Measurements from ENCODE around the gene CGN. TPM values are rescaled to one million over a fixed set of nuclear protein-coding genes. Genes with fewer than 3 reads are reported as not detected.

The CGN gene
- total RNA-seq, 5 donors from 2014 or later (not counting 1 experiment from before 2014, with no cell fraction given), result 0.37 to 1.3 (median 0.59) TPM

DNA sequence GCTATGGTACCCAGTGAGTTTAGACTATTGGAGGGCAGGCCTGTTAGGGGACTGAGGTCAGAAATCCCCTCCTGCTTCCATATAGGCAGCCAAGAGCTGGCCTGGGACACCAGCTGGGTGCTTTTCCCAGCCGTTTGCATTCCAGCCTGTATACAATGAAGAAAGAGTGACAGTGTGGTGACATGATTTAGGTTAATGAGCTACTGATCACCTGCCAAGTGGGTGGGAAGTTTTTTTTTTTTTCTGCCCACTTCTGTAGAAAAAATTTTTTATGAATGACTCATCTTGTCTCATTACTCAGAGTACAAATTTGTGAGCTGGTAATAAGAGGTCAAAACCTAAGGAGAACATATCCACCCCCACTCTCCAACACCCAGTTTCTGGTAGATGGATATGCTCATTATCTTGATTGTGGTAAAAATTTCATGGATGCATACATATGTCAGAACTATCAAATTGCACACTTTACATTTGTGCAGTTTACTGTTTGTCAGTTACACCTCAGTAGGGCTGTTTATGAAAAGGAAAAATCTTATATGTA, 16.4 kb upstream of the CGN start:
- Mint-ChIP-seq H3K4me1 (peaks cover 0 to 2% (median 2%) of the 10 kb centered on the region in 3 donors), H3K27me3 (peaks cover 0 to 3% of the 10 kb centered on the region in 2 donors), H3K4me3 (no peak overlapping the region), H3K27ac (no peak overlapping the region), H3K36me3 (no peaks in the 10 kb centered on the region), H3K9me3 (no peaks in the 10 kb centered on the region)
- ChIA-PET CTCF (interaction anchor here (0.6 to 0.7 kb wide), 4 partner anchors 213 to 589 kb away, joined by 3 to 8 read pairs (median 4); no protein-coding TSS in a partner anchor), POLR2A (interaction anchor here in 1 of 2 donors (0.7 kb wide), 1 partner anchor 20 kb away, joined by 7 read pairs; no protein-coding TSS in a partner anchor)
- Histone ChIP-seq H3K27ac (ENCODE audit: low read length) (no peak overlapping the region), H3K4me3 (ENCODE audit: control insufficient read depth in 1 of 2, extremely low read depth in 1 of 2, low read length in 1 of 2) (no peak overlapping the region), H3K4me1 (ENCODE audit: control insufficient read depth in 1 of 2, extremely low read depth in 1 of 2, insufficient read depth in 2 of 2, low read length in 2 of 2) (no peaks in the 10 kb centered on the region), H3K27me3 (replicated peaks in 1 of 2; ENCODE audit: control insufficient read depth in 2 of 2, extremely low read depth in 1 of 2, insufficient read depth in 2 of 2, low read length in 1 of 2) (peaks cover 0 to 2% of the 10 kb centered on the region in 2 experiments), H3K36me3 (ENCODE audit: control insufficient read depth in 2 of 2, extremely low read depth in 1 of 2, insufficient read depth in 1 of 2, low read length in 1 of 2) (no peaks in the 10 kb centered on the region), H3K9me3 (no peaks in the 10 kb centered on the region)
- WGBS (ENCODE audit: insufficient coverage), result no CpG with 5 or more reads among the region's 1 CpG
- ATAC-seq (replicated peaks in 1 of 4), result peak in 2 of 4 experiments; percentile 31 to 38
- DNase-seq, result no peak

DNA sequence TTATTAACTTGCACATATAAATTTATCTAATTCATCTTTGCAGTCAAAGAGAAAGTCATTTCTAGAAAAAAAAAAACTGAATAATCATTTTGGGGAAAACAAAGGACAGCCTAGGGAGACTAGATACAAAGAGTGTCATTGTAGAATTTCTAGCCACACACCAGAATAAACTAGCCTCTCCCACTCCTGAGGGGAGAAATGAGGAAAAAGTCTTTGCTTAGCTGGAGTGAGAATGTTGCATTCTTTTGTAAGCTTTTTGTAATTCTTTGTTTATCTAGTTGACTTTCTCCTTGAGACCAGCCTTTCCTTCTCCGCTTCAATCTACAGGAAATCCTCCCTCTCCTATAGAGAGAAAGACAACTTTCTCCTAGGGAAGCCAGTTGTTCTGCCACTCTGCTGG, 15.9 kb upstream of the CGN start:
- Histone ChIP-seq H3K27me3 (replicated peaks in 1 of 2; ENCODE audit: control insufficient read depth in 2 of 2, extremely low read depth in 1 of 2, insufficient read depth in 2 of 2, low read length in 1 of 2) (peaks cover 0 to 2% of the 10 kb centered on the region in 2 experiments), H3K4me3 (ENCODE audit: control insufficient read depth in 1 of 2, extremely low read depth in 1 of 2, low read length in 1 of 2) (no peak overlapping the region), H3K9me3 (no peaks in the 10 kb centered on the region), H3K27ac (ENCODE audit: low read length) (no peak overlapping the region), H3K36me3 (ENCODE audit: control insufficient read depth in 2 of 2, extremely low read depth in 1 of 2, insufficient read depth in 1 of 2, low read length in 1 of 2) (no peaks in the 10 kb centered on the region), H3K4me1 (ENCODE audit: control insufficient read depth in 1 of 2, extremely low read depth in 1 of 2, insufficient read depth in 2 of 2, low read length in 2 of 2) (no peaks in the 10 kb centered on the region)
- H3K27ac Mint-ChIP-seq, result no peak overlapping the region
- DNase-seq (no peak), ATAC-seq (replicated peaks in 1 of 4) (no peak)
- peaks cover 0 to 3% of the 10 kb centered on the region in 2 donors for H3K27me3 Mint-ChIP-seq
- H3K36me3 Mint-ChIP-seq, result no peaks in the 10 kb centered on the region
- no peaks in the 10 kb centered on the region for H3K9me3 Mint-ChIP-seq
- no peak overlapping the region for H3K4me3 Mint-ChIP-seq
- no CpG with 5 or more reads among the region's 1 CpG for WGBS (ENCODE audit: insufficient coverage)
- ChIA-PET CTCF (interaction anchor here in 1 of 2 donors (0.7 kb wide), 1 partner anchor 382 kb away, joined by 5 read pairs; no protein-coding TSS in a partner anchor), POLR2A (interaction anchor here in 1 of 2 donors (0.7 kb wide), 1 partner anchor 21 kb away, joined by 7 read pairs; no protein-coding TSS in a partner anchor)
- peaks cover 0 to 2% (median 2%) of the 10 kb centered on the region in 3 donors for H3K4me1 Mint-ChIP-seq

DNA sequence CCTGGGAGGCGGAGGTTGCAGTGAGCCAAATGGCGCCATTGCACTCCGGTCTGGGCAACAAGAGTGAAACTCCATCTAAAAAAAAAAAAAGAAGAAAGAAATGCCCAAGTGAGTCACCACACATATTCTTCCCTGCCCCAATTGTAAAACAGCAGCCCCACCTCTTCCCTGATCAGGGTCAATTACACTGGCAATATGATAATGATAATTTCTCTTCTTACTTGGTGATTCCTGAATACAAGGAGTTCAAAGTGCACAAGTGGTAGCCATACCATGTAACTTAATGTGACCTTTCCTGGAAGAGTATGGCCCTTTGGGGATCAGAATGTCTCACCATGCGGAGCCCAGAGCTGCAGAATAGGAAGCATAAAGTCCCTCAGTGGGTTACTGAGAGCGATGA, 11.8 kb upstream of the CGN start:
- Mint-ChIP-seq H3K9me3 (no peaks in the 10 kb centered on the region), H3K36me3 (no peaks in the 10 kb centered on the region), H3K27ac (no peak overlapping the region), H3K4me3 (no peak overlapping the region), H3K27me3 (peaks cover 0 to 3% of the 10 kb centered on the region in 2 donors), H3K4me1 (peaks cover 0 to 2% (median 2%) of the 10 kb centered on the region in 3 donors)
- Histone ChIP-seq H3K27ac (ENCODE audit: low read length) (no peak overlapping the region), H3K4me3 (ENCODE audit: control insufficient read depth in 1 of 2, extremely low read depth in 1 of 2, low read length in 1 of 2) (no peak overlapping the region), H3K27me3 (replicated peaks in 1 of 2; ENCODE audit: control insufficient read depth in 2 of 2, extremely low read depth in 1 of 2, insufficient read depth in 2 of 2, low read length in 1 of 2) (no peaks in the 10 kb centered on the region), H3K9me3 (no peaks in the 10 kb centered on the region), H3K36me3 (ENCODE audit: control insufficient read depth in 2 of 2, extremely low read depth in 1 of 2, insufficient read depth in 1 of 2, low read length in 1 of 2) (no peaks in the 10 kb centered on the region), H3K4me1 (ENCODE audit: control insufficient read depth in 1 of 2, extremely low read depth in 1 of 2, insufficient read depth in 2 of 2, low read length in 2 of 2) (no peaks in the 10 kb centered on the region)
- no peak for ATAC-seq (replicated peaks in 1 of 4)
- WGBS (ENCODE audit: insufficient coverage), result 100% methylated on average over 1 of the region's 5 CpGs
- POLR2A ChIA-PET, result no interaction called here
- CTCF ChIA-PET, result interaction anchor here in 1 of 2 donors (0.5 kb wide), 1 partner anchor 22 kb away, joined by 4 read pairs; no protein-coding TSS in a partner anchor
- DNase-seq, result no peak

DNA sequence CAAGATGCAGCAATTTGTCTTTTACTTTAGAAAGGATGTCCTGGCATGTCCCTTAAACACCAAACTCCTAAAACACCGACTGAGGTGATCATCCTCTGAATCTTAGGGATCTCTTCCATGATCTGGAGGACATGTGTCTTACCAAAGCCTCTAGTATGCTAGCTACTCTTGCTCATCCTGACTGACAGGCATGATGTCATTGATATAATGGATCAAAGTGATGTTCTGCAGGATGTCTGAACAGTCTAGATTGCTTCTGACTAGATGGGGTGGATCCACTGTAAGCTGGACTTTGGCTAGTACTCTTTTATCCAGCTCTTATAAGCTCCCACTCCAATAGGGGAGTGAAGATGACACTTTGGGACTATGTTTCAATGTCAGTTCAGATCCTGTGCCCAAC, 11.3 kb upstream of the CGN start:
- H3K27ac Mint-ChIP-seq, result no peak overlapping the region
- H3K36me3 Mint-ChIP-seq, result no peaks in the 10 kb centered on the region
- ChIA-PET CTCF (interaction anchor here in 1 of 2 donors (0.5 to 1.1 kb wide), 2 partner anchors 23 to 27 kb away, joined by 3 to 4 read pairs; no protein-coding TSS in a partner anchor), POLR2A (no interaction called here)
- peaks cover 0 to 1% (median under 1%) of the 10 kb centered on the region in 3 donors for H3K4me1 Mint-ChIP-seq
- no CpG with 5 or more reads among the region's 1 CpG for WGBS (ENCODE audit: insufficient coverage)
- no peaks in the 10 kb centered on the region for H3K9me3 Mint-ChIP-seq
- Histone ChIP-seq H3K36me3 (ENCODE audit: control insufficient read depth in 2 of 2, extremely low read depth in 1 of 2, insufficient read depth in 1 of 2, low read length in 1 of 2) (no peaks in the 10 kb centered on the region), H3K9me3 (no peaks in the 10 kb centered on the region), H3K4me1 (ENCODE audit: control insufficient read depth in 1 of 2, extremely low read depth in 1 of 2, insufficient read depth in 2 of 2, low read length in 2 of 2) (no peaks in the 10 kb centered on the region), H3K27me3 (replicated peaks in 1 of 2; ENCODE audit: control insufficient read depth in 2 of 2, extremely low read depth in 1 of 2, insufficient read depth in 2 of 2, low read length in 1 of 2) (no peaks in the 10 kb centered on the region), H3K4me3 (ENCODE audit: control insufficient read depth in 1 of 2, extremely low read depth in 1 of 2, low read length in 1 of 2) (no peak overlapping the region), H3K27ac (ENCODE audit: low read length) (no peak overlapping the region)
- no peak overlapping the region for H3K4me3 Mint-ChIP-seq
- H3K27me3 Mint-ChIP-seq, result peaks cover 0 to 3% of the 10 kb centered on the region in 2 donors
- DNase-seq (no peak), ATAC-seq (replicated peaks in 1 of 4) (no peak)

DNA sequence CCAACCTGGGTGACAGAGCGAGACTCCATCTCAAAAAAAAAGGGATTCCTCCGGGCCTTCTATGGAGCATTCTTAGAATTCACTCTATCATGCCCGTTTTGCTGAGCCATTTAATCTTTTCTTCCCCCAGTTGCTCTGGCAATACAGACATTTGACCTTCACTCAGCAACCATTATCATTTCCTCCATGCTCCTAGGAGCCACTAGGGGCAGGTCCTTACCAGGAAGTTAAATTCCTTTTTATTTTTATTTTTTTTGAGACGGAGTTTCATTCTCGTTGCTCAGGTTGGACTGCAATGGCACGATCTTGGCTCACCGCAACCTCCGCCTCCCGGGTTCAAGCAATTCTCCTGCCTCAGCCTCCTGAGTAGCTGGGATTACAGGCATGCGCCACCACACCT, 9.7 kb upstream of the CGN start:
- Mint-ChIP-seq H3K36me3 (no peaks in the 10 kb centered on the region), H3K4me1 (no peaks in the 10 kb centered on the region), H3K9me3 (no peaks in the 10 kb centered on the region), H3K27me3 (peaks cover 0 to 3% of the 10 kb centered on the region in 2 donors), H3K4me3 (no peak overlapping the region), H3K27ac (no peak overlapping the region)
- no peak for DNase-seq
- 76% methylated on average over 3 of the region's 10 CpGs for WGBS (ENCODE audit: insufficient coverage)
- ChIA-PET CTCF (no interaction called here), POLR2A (no interaction called here)
- no peaks in the 10 kb centered on the region for H3K36me3 ChIP-seq (ENCODE audit: control insufficient read depth in 2 of 2, extremely low read depth in 1 of 2, insufficient read depth in 1 of 2, low read length in 1 of 2)
- H3K4me1 ChIP-seq (ENCODE audit: control insufficient read depth in 1 of 2, extremely low read depth in 1 of 2, insufficient read depth in 2 of 2, low read length in 2 of 2), result no peaks in the 10 kb centered on the region
- no peak for ATAC-seq (replicated peaks in 1 of 4)
- H3K4me3 ChIP-seq (ENCODE audit: control insufficient read depth in 1 of 2, extremely low read depth in 1 of 2, low read length in 1 of 2), result no peak overlapping the region
- H3K27me3 ChIP-seq (replicated peaks in 1 of 2; ENCODE audit: control insufficient read depth in 2 of 2, extremely low read depth in 1 of 2, insufficient read depth in 2 of 2, low read length in 1 of 2), result no peaks in the 10 kb centered on the region
- no peaks in the 10 kb centered on the region for H3K9me3 ChIP-seq
- H3K27ac ChIP-seq (ENCODE audit: low read length), result no peak overlapping the region

DNA sequence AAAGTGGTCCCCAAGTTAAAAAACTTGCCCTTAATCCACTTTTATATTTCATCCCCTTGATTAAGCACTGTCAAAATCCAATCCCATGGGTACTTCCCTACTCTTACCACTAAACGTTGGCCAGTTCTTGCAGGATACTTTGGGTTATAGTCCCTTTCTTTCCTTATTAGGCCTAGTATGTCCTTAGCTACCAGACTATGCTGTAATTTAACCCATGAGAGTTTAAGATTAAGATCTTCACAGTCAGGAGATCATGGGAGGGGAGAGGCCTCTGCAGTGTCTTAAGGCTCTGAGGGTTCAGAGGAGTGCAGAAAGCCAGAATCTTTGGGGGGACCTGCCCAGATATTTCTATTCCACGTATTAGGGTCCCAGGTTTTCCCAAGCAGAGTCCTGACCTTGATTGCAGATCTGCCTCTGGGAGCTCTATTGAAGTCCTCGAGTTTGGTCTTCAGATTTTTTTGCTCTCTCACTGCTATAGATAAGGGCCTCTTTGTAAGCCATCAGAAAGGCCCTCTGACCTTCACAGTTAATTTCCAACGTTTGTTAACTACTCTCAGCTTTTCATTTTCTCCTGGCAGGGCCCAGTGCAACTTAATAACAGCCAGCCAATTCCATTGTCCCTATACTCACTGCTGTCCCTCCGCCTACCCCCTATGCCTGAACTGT, 9.0 kb upstream of the CGN start:
- ChIA-PET POLR2A (no interaction called here), CTCF (no interaction called here)
- no peak overlapping the region for H3K4me3 ChIP-seq (ENCODE audit: control insufficient read depth in 1 of 2, extremely low read depth in 1 of 2, low read length in 1 of 2)
- Mint-ChIP-seq H3K27ac (peak overlapping the region in 1 of 2 donors; percentile 3), H3K4me3 (no peak overlapping the region), H3K9me3 (no peaks in the 10 kb centered on the region), H3K4me1 (no peaks in the 10 kb centered on the region), H3K27me3 (peaks cover 0 to 3% of the 10 kb centered on the region in 2 donors), H3K36me3 (no peaks in the 10 kb centered on the region)
- H3K27ac ChIP-seq (ENCODE audit: low read length), result no peak overlapping the region
- no peaks in the 10 kb centered on the region for H3K4me1 ChIP-seq (ENCODE audit: control insufficient read depth in 1 of 2, extremely low read depth in 1 of 2, insufficient read depth in 2 of 2, low read length in 2 of 2)
- DNase-seq (no peak), ATAC-seq (replicated peaks in 1 of 4) (no peak)
- WGBS (ENCODE audit: insufficient coverage), result 69% methylated on average over 4 of the region's 5 CpGs
- H3K9me3 ChIP-seq, result no peaks in the 10 kb centered on the region
- no peaks in the 10 kb centered on the region for H3K36me3 ChIP-seq (ENCODE audit: control insufficient read depth in 2 of 2, extremely low read depth in 1 of 2, insufficient read depth in 1 of 2, low read length in 1 of 2)
- H3K27me3 ChIP-seq (replicated peaks in 1 of 2; ENCODE audit: control insufficient read depth in 2 of 2, extremely low read depth in 1 of 2, insufficient read depth in 2 of 2, low read length in 1 of 2), result no peaks in the 10 kb centered on the region

All from T-cell (primary cell).